GM12874 (cell line): Measurements from ENCODE around the gene GLIPR2.

ENCODE experiments used
- CTCF ChIP-seq: IDR thresholded peaks from 2 replicates; pipeline ENCODE4 v1.5.1; 2011; ENCODE audit warnings: low read depth, mild to moderate bottlenecking, control low read depth, low read length, moderate library complexity; ENCODE audit not compliant: insufficient read depth

Gene GLIPR2

GRCh38 chr9:36116593-36116992 is 19.9 kb upstream of the GLIPR2 start:
- TF ChIP-seq CTCF = no peak

- no peak for TF ChIP-seq CTCF
These were observed 18.3 kb upstream of the GLIPR2 start for GRCh38 chr9:36118201-36118600.

- no peak for TF ChIP-seq CTCF
These were observed 17.8 kb upstream of the GLIPR2 start for GRCh38 chr9:36118706-36119105.

GRCh38 chr9:36119476-36119875 is 17.1 kb upstream of the GLIPR2 start:
- no peak for TF ChIP-seq CTCF

- TF ChIP-seq CTCF = no peak
These were observed 15.8 kb upstream of the GLIPR2 start for GRCh38 chr9:36120705-36121104.

- no peak for TF ChIP-seq CTCF
These were observed 14.6 kb upstream of the GLIPR2 start for GRCh38 chr9:36121971-36122370.

GRCh38 chr9:36123515-36123914 is 13.0 kb upstream of the GLIPR2 start:
- no peak for TF ChIP-seq CTCF
